Activated gamma-delta T cell (primary cell): ENCODE results near the gene RTL10.

Source experiments
- DNase-seq: peaks from one replicate; lab custom pipeline; 2025; lab: John Stamatoyannopoulos, UW

Gene RTL10

DNA sequence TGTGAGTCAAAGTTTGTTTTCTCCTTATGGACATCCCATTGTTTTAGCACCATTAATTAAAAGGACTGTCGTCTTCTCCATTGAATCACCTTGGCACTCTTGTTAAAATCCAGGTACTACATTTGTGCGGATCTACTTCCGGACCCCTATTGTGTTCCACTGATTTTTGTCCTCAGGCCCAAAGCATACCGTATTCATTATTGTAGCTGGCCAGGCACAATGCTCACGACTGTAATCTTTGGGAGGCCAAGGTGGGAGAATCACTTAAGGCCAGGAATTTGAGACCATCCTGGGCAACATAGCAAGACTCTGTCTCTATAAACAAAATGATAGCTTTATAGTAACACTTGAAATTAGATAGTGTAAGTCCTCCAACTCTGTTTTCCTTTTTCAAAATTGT is 8.9 kb upstream of the RTL10 start:
- no peak for DNase-seq

- no peak for DNase-seq
Measured at GRCh38 chr22:19862619-19863246, 8.1 kb upstream of the RTL10 start.

DNA sequence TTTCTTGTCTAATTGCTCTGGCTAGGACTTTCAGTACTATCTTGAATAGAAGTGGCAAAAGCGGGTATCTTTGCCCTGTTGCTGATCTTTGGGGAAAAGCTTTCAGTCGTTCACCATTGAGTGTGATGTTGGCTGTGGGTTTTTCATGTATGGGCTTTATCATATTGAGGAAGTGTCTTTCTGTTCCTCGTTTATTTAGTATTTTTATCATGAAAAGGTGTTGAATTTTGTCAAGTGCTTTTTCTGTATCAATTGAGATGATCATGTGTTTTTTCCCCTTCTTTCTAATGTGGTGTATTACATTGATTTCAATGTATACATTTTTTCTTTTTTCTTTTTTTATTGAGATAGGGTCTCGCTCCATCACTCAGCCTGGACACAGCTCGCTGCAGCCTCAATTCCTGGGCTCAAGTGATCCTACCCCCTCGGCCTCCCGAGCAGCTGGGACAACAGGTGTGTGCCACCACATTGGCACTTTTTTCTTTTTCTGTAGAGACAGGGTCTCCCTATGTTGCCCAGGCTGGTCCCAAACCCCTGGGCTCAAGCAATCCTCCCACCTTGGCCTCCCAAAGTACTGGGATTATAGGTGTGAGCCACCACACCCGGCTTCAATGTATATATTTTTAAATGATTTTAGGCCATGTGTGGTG is 5.3 kb upstream of the RTL10 start:
- no peak for DNase-seq

DNA sequence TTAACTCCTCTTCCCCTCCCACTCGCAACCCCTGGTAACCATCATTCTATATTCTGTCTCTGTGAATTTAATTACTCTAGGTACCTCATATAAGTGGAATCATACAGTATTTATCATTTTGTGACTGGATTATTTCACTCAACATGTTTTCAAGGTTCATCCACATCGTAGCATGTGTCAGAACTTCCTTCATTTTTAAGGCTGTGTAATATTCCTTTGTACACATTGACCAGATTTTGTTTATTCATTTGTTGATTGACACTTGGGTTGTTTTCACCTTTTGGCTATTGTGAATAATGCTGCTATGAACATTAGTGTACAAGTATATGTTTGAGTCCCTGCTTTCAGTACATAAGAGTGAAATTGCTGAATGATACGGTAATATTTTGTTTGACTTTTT is 2.7 kb upstream of the RTL10 start:
- DNase-seq: no peak

DNA sequence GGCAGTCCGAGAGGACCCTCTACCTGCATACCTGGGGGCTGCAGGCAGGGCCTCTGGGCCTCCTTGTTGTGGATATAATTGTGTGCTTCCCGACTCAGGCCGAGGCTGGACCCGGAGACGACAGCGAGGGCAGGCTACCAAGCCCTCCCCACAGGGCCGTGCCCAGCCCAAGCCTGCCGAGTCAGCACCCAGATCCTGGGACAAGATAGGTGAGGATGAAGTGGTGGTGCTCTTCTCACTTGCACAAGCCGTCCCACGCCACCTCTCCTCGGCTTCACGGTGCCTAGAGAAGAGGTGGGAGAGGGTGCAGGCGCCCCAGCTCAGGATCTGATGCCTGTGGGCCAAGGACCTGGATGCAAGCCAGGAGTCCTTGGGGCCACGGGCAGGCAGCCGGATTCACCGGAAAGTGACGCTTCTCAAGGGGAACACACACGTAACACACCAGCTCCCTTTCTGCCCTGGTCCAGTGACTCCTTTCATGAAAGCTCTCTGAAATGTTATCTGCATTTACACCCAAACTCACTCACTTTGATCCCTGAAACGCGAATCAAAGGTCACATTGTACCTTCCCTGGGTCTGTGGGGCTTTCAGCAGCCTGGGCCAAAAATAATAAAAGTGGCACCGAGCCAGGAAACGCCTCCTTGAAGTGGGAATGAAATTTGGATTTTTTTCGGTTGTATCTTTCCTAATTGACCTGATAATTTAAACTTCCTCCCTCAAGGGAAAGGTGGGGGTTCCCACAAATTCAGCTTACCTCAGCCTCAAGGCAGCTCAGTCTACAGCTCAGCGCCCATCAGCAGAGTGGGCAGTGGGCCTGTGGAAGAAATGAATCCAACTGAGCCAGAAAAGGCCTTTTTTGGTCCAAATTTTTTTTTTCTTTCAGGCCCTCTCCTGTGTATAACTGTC is 1.1 kb upstream of the RTL10 start:
- no peak for DNase-seq

GRCh38 chr22:19853879-19854777 is 546 bp downstream of the RTL10 start:
- DNase-seq: no peak

DNA sequence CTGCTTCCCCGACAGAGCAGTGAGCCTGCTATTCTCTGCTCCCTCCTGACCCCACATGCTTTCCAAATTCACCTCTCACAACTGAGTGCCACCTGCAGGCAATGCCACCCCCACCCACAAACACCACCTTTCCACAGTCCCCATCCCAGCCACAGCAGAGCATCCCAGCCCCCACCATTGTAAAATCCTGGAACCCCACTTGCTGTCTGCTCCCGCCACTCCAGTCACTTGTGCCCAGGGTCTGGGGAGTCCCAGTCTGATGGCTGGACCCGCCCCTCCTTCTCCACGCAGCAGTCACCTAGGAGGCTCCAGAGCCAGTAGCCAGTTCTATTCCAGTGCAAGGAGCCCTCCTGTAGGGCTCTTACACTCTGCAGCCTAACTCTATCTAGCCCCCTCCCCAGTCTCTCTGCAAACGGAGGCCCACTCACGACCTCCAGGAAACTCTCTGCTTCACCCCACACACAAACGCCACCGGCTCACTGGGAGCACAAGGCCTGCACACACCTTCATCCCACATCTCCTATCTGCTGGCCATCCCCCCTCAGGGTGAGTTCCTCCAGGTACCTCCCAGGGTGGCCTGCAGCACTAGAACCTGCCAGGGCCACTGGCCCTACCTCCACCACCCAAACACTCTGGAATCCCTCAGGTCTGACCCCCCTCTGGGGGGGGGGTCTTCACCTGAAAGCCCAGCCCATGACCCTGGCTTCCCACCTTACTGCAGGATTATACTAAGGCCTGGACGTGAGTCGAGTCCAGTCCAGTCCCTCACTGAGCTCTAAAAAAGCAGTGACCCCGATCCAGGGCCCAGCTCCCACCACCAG is 1.4 kb downstream of the RTL10 start:
- DNase-seq: no peak

DNA sequence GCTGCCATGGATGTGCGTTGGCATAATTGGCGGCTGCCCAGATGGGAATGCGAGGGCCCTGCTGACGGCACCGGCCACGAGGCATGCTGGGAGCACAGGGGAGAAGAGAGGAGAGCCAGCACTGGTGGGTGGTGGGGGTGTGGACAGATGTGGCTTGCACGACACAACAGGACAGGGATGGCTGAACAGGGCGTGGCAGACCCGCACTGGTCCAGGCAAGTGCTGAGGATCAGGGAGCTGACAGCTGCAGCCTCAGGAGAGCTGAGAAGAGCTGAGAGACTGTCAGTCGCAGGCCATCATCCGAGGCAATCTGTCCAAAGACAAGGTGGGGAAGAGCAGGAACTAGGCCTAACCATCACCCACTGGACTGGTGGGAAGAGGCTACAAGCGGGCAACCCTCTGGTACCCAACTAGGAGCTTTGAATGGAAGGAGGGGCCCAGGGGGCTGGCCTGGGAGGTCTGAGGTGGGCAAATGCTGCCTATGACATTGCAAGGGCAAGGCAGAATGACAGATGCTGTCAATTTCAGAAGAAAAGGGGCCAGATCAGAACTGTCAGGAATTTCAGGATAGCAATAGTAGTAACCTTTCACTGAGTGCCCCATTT is 2.4 kb downstream of the RTL10 start:
- DNase-seq: no peak

GRCh38 chr22:19851291-19852176 is 3.1 kb downstream of the RTL10 start:
- no peak for DNase-seq

DNA sequence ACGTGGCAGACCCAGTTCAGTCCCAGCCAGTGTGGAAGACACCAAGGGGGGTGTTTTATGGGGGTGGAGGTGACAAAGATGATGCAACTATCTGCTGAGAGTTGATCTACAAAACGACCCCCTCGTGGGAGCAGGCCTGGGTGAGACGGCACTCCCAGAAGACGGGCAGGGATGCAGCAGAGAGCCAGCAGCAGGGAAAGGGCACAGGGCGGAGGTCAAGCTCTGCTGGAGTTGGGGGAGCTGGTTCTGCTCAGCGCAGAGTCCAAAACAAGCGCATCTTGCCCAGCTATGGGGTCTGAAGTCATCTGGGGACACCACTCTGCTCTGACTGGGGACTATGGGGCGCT is 3.9 kb downstream of the RTL10 start:
- no peak for DNase-seq

DNA sequence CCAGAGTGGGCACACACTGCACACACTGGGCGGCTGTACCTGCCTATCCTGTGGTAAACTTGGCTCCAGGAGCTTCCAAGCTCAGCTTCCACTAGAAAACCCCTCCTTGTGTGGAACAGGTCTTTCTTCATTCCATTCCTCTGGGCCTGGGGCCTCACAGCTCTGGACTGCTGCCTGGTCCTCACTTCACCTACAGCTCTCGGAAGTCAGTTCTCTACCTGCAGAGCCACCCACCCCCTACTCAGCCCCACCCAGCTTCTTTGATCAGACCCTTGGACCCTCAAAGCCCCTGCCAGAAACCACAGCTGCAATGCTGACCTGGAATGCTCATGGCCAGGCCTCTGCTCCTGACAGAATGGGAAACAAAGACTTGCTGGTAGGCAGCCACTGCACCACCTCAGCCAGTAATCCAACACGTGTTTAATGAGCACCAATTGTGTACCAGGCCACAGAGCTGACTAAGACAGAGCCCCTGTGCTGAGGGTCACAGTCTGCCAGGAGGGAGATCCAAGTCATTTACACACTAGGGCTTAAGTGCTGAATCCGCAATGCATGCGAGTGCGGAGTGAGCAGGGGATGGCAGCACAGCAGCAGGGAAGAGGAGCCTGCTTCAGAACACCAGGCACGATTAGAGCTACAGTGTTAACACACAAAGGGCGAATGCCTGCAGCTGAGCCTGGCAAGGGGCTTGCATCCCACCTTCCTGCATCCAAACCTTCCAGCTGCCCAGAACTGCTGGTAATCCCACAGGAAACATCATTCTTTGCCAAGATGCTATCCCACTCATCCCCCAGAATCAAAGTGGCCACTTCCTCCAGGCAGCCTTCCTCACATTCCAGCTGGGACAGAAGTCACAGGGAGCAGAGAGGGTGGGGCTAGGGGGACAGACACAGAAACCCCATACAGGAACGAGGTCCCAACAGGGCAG is 4.6 kb downstream of the RTL10 start:
- no peak for DNase-seq

DNA sequence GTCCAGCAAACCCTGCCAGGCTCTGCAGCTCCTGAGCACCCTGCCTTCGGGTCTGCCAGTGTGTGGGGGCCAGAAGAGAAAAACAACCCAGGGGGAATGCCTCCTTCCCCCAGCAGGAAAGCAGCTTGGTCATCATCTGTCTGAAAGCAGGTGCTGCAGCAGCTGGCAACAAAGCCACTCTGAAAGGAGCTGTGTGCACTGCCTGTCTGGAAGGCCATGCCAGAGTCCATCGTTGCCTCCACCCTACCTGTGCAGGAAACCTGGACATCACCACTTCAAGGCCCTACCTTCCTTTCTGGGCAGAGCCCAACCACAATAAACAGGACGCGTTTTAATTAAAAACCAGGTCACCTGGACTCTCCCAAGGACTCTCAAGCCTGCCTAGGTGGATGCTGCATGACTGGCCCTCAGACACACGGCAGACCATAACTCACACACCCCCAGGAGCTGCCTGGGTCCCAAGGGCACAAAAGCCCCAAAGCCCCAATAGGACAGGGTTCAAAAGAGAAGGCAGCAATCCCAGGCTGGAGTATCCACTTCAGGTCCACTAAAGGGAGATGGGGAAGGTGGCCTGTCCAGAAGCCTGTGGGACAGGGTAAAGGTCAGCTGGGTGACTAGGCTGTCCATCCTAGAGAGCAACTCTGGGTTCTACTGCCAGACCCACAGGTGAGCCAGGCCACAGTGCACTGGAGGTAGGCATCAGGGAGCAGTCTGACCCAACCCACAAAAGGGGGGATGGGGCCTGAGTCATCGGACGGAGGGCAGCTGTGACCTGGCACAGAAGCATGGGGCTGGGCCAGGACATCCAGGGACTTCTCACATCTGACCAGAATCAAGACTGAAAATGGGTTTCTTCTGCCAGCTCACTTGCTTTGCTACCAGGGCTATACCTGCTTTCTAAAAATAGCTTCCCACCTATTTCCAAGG is 6.1 kb downstream of the RTL10 start:
- DNase-seq: no peak

GRCh38 chr22:19847345-19847632 is 7.4 kb downstream of the RTL10 start:
- no peak for DNase-seq

DNA sequence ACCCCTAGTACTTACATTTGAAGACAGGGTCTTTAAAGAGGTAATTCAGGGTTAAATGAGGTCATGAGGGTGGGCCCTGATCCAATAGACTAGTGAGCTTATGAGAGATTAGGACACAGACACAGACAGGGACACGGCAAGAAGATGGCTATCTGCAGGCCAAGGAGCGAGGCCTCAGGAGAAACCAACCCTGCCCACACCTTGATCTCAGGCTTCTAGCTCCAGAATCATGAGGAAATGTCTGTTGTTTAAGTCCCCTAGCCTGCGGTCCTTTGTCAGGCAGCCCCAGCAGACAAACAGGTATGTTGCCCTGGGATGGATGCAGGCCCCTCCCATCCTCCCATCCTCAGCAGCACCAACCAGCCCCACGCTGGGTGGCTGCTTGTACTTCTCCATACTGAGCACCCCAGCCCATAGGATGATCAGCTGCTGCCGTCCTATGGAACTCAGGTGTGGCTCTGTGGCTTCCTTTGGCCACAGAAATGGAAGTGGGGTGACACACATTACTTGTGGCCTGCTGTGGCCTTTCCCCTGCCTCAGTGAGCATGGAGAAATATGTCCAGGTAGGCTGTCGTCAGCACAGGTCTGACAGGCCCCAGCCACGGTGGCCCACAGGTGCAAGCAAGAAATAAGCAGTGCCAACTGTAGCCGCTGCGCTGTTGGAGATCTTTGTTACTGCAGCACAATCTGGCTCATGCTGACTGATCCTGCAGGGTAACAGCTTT is 7.9 kb downstream of the RTL10 start:
- DNase-seq: no peak

DNA sequence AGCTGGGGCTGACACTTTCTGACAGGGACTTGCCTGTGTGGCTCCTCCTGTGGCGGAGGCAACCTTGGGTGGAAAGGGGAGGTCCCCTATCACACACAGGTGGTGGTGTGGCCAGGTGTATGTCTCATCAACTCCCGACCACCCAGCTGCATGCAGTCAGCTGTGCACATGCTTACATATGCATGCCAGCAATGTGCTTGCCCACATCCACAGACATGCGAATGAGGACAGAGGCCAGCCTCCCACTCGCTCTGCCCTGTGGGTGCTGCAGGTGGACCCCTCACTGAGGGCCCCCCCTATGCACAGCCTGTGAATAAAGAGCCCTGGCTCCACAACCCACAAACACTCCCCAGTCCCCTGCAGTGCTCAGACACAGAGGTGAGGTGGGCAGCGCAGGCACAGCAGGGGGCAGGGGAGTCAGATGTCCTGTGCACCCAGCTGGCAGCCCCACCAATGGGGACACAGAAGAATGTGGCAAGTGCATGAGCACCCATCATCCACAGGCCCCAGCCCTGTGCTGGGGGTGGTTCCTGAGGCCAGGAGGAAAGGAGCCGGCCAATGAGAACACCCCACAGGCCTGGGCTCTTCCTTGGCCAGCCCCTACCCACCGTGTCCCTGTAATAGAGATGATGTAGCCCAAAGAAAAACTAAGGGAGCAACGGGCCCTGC is 9.5 kb downstream of the RTL10 start:
- DNase-seq: no peak

DNA sequence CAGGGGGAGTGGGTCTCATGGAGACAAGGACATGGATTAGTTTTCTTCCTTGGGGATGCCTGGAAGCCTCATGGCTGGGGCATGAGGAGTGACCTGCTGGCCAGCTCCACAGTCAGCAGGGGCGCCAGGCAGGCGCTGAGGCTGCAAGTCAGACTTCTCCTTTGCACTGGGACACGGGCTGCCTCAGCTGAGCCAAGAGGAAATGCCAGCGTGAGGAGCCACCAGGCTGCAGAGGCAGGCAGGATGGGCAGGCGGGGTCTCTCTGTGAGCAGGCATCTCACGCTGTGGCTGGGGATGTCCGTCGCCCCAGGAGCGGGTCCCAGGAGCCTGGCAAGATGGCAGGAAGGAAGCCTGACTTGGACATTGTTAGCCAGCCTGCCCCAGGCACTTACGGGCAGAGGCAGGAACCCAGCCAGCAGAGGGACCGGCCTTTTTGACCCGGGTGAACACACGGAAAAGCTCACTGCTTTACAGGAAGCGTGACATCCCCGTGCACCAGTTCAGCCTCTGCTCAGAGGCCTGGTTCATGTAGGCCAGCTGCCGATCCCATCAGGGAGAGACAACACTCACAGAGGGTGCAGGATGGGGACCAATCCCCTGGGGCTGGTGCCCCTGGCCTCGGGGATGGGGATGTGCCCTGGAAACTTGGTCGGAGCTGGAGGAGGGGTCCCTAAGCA is 10.2 kb downstream of the RTL10 start:
- no peak for DNase-seq
